Mesenteric fat pad (tissue), 1 donor: ENCODE measurements around the gene PAIP2. TPM values are rescaled to one million over a fixed set of nuclear protein-coding genes. Genes with fewer than 3 reads are reported as not detected.
"Not testable (repeated sequence)": the region's sequence is repeated elsewhere in the genome, so short reads cannot be mapped to it uniquely, and the experiment has no call there.

ENCODE experiments used
- DNase-seq: peaks from one replicate; pipeline ENCODE4 v3.0.0-alpha.2; 2020; ENCODE audit warnings: low spot score
- total RNA-seq: library from RNA; stranded (reverse); fragmentation: NEBNext Ultra II Directional; extraction: Animal tissue kit (Norgen Biotek cat#: 25700); gene quantifications from one replicate; pipeline ENCODE4 v1.2.1, GENCODE V29; 2021
- donor health status: DM: yes; HTN: yes; CAD: no.

PAIP2 gene
- total RNA-seq, 1 donor from 2014 or later, result 79.3 TPM

GRCh38 chr5:139314276-139314675 lies 27.4 kb upstream of the PAIP2 start:
- DNase-seq, result no peak

GRCh38 chr5:139315056-139315615 lies 26.5 kb upstream of the PAIP2 start:
- no peak for DNase-seq

GRCh38 chr5:139335811-139336210 lies 5.8 kb upstream of the PAIP2 start:
- DNase-seq, result no peak

DNA sequence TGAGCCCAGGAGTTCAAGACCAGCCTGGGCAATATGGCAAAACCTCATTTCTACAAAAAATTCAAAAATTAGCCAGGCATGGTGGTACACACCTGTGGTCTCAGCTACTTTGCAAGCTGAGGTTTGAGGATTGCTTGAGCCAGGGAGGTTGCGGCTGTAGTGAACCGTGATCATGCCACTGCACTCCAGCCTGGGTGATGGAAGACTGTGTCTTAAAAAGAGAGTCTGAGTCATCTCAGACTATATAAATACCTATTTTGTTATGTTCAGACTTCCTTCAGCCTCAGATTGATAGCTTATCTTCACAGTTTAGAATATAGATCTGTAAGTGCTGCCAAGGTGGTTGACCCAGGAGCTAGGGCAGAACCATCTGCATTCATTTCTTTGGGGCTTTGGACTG lies 1.6 kb upstream of the PAIP2 start:
- no peak for DNase-seq

DNA sequence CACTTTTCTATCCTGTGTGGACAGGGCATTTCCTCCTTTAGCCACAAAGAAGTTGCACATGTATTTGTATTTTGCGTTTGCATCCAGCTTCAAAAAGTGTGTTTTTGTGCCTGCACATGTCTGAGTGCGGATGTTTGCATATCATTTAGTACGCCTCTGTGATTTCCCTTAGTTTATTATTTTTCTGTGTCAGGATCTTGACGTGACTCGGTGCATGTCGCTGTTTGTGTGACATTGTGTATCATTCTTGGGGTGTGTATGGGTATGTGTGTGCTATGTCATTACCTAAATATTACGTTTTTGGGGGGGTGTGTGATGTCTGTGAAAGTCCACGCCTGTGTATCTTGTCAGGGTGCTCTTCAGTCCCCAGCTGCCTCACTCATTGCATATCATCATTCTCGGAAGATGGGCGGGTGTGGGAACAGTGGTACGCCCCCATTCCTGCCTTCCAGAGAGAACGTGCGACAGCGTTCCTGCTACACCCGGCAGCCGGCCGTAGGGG lies 416 bp upstream of the PAIP2 start:
- DNase-seq, result no peak

GRCh38 chr5:139342423-139342723 lies 719 bp downstream of the PAIP2 start:
- no peak for DNase-seq

DNA sequence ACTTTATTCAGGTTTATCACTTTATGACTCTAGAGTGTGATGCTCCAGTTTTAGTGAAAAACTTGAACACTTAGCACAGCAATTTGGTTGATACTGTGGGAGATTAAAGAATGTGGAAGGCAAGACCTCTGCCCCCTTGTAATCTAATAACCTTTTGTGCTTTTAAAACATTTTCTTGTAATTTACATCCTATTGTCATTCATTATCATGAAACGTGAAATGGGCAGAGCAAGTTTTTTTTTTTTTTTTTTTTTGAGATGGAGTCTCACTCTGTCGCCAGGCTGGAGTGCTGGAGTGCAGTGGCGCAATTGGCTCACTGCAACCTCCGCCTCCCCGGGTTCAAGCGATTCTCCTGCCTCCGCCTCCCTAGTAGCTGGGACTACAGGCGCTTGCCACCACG lies 1.8 kb downstream of the PAIP2 start:
- DNase-seq, result no peak

- no peak for DNase-seq
Observed at GRCh38 chr5:139344177-139344576, 2.5 kb downstream of the PAIP2 start.

- not testable (repeated sequence) for DNase-seq
Observed at GRCh38 chr5:139345442-139345841, 3.8 kb downstream of the PAIP2 start.

- DNase-seq, result not testable (repeated sequence)
Observed at GRCh38 chr5:139347863-139348262, 6.2 kb downstream of the PAIP2 start.

DNA sequence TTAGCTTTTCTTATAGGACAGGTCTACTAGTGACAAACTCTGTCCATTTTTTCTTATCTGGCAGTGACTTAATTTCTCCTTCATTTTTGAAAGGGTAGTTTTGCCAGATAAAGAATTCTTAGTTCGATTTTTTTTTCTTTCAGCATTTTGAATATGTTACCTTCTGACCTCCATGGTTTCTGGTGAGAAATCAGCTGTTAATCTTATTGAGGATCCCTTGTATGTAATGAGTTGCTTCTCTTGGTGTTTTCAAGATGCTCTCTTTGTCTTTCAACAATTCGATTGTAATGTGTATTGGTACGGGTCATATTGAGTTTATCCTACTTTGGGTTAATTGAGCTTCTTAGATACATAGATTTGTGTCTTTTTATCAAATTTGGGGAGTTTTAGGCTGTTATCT lies 12.5 kb downstream of the PAIP2 start:
- no peak for DNase-seq

- DNase-seq, result peak; percentile 39
Observed at GRCh38 chr5:139355900-139356299, 14.2 kb downstream of the PAIP2 start.

GRCh38 chr5:139358064-139358463 lies 16.4 kb downstream of the PAIP2 start:
- no peak for DNase-seq

- peak; percentile 20 for DNase-seq
Observed at GRCh38 chr5:139360384-139360783, 18.7 kb downstream of the PAIP2 start.

GRCh38 chr5:139361835-139362429 lies 20.3 kb downstream of the PAIP2 start:
- no peak for DNase-seq

GRCh38 chr5:139363937-139364336 lies 22.3 kb downstream of the PAIP2 start:
- no peak for DNase-seq

DNA sequence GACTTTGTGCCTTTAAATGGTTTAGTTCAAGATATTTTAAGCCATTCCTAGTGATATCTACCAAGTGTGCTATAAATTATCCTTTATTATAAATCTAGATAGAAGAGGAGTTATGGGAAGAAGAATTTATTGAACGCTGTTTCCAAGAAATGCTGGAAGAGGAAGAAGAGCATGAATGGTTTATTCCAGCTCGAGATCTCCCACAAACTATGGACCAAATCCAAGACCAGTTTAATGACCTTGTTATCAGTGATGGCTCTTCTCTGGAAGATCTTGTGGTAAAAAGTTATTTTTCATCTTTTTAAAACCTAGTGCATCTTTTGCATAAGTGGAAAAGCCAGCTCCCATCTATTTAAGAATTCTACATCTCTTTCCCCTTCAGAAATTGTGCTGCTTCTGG lies 22.8 kb downstream of the PAIP2 start:
- no peak for DNase-seq

- DNase-seq, result no peak
Observed at GRCh38 chr5:139368613-139369012, 27.0 kb downstream of the PAIP2 start.

DNA sequence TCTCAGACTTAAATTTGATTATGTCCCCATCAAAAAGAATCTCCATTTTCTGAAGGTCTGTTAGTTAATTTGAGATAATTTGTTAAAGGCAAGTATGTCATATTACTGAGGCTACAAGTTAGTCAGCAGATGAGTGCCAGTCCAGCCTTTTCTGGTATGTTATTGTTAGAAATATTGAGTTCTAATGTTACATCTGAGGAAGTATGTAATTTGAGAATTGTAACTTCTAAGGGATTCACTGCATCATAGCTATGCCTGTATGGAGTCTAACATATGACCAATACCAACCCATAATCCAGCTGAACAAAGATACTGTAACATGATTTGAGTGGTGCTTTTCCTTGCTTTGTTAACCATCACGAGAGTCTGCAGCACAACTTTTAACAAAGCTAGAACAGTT lies 27.5 kb downstream of the PAIP2 start:
- no peak for DNase-seq

DNA sequence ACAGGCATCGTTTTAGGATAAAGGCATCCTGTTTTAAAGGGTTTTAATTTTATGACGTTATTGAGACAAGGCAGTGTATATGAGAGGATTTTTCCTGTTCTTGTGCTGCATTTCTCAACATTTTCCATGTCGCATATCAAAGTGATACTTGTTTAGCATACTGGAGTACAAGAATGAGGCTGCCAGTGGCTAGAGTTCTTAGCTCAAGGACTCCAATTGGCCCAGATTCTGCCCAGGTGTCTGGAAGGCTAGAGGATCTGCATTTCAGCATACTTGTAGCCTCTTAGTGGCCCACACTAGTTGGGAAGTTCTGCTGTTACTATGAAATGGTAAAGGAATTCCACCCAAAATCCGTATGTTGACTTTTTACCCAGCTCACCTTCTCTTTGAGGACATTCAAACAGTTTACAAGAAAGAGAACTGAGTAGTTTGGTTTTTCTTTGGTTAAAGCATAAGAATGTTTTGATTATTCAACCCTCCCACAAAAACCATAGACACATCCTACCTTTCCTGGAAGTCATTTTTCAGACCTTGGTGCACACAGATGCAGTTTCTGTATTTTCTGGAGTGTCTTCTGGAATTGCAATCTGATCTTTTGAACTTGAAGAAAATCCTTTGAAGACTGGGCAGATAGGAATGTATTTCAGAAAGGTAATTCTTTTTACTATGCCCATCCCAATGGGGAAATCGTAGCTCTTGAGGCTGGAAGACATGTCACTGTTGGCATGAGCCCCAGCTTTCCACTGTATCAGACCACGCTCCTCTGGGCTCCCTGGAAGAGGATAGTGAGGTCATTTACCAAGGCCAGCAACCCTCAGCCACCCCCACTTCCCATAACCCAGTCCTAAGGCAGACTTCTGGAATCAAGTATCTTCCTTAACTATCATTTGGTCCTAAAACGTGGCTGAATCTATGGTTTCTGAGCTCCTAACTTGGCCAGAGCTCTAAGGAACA lies 30.1 kb downstream of the PAIP2 start:
- peak; percentile 57 for DNase-seq

DNA sequence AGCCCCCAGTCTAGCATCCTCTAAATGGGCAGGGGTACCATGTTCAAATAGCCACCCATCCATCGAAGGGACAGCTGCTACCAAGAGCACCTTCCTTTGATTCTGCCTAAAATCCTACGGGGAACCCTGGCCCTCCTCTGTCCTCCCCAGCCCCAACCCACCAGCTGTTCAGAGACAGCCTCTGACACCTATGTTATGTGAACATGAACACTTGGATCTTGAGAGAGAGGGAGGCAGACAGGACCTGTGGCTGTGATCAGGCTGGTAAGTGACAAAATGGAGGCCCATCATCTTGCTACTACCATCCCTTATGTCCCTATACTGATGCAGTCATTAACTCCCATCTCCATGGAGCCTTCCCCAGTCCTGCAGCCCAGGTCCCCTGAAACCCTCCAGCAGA lies 33.3 kb downstream of the PAIP2 start:
- peak; percentile 30 for DNase-seq

- peak; percentile 20 for DNase-seq
Observed at GRCh38 chr5:139376364-139376763, 34.7 kb downstream of the PAIP2 start.
